Stimulated activated CD4-positive, alpha-beta T cell treated with anti-CD3 and anti-CD28 coated beads, Interleukin-4, amount 100 ng/mL, for 4 hours (primary cell): ENCODE measurements around the gene GTSE1.

Source experiments
- DNase-seq, 2 experiments: peaks; one replicate each; pipeline ENCODE4 v3.0.0-alpha.2; 2020

The GTSE1 gene

GRCh38 chr22:46275455-46276122 lies 21.1 kb upstream of the GTSE1 start:
- DNase-seq = no peak

- no peak for DNase-seq
Observed at GRCh38 chr22:46276563-46276962, 20.1 kb upstream of the GTSE1 start.

GRCh38 chr22:46278656-46279645 lies 17.7 kb upstream of the GTSE1 start:
- no peak for DNase-seq

- DNase-seq = no peak
Observed at GRCh38 chr22:46280063-46280817, 16.4 kb upstream of the GTSE1 start.

GRCh38 chr22:46280999-46281623 lies 15.6 kb upstream of the GTSE1 start:
- no peak for DNase-seq

- no peak for DNase-seq
Observed at GRCh38 chr22:46281866-46282678, 14.6 kb upstream of the GTSE1 start.

- no peak for DNase-seq
Observed at GRCh38 chr22:46286006-46286405, 10.7 kb upstream of the GTSE1 start.

- DNase-seq = no peak
Observed at GRCh38 chr22:46286941-46287872, 9.5 kb upstream of the GTSE1 start.

- DNase-seq = no peak
Observed at GRCh38 chr22:46287873-46288751, 8.6 kb upstream of the GTSE1 start.

- DNase-seq = no peak
Observed at GRCh38 chr22:46288846-46289243, 7.8 kb upstream of the GTSE1 start.

- DNase-seq = no peak
Observed at GRCh38 chr22:46289244-46289891, 7.3 kb upstream of the GTSE1 start.

- no peak for DNase-seq
Observed at GRCh38 chr22:46290121-46290842, 6.4 kb upstream of the GTSE1 start.

- no peak for DNase-seq
Observed at GRCh38 chr22:46290843-46291785, 5.6 kb upstream of the GTSE1 start.

- DNase-seq = no peak
Observed at GRCh38 chr22:46292173-46292572, 4.5 kb upstream of the GTSE1 start.

GRCh38 chr22:46292732-46293131 lies 3.9 kb upstream of the GTSE1 start:
- DNase-seq = no peak

- no peak for DNase-seq
Observed at GRCh38 chr22:46293577-46294260, 3.0 kb upstream of the GTSE1 start.

- DNase-seq = no peak
Observed at GRCh38 chr22:46294784-46295183, 1.9 kb upstream of the GTSE1 start.
